ENCODE data around the gene FCN1.

FCN1 gene

DNA sequence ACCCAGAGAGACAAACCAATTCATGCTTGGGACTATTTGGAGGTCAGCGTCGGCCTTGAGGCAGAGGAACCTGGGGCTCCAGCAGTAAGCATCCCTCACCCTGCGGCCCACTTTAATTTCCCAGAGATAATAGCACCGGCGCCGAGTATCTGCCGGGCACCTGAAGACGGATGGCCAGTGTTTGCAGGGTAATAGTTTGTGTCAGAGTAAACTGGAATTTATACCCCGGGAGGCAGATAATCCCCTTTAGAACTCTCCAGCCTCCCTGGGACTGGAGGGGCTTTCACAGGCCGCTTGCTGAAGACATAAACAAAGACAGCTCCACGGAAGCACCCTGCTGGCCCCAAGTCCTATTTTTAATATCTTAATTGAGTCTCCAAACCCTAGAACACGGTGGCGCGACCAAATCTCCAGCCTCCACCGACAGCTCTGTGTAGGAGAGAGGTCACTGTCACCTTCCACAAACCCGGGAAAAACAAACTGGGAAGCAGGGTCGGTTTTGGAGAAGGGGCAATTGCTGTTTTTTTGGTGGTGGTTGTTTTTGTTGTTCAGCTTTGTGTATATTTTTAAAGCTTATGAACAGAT lies 17.4 kb upstream of the FCN1 start:
- no peak overlapping the region for H3K4me3 Mint-ChIP-seq
- H3K9me3 Mint-ChIP-seq, result no peaks in the 10 kb centered on the region
- H3K4me1 Mint-ChIP-seq (ENCODE audit: low read depth), result peaks cover 15% of the 10 kb centered on the region

DNA sequence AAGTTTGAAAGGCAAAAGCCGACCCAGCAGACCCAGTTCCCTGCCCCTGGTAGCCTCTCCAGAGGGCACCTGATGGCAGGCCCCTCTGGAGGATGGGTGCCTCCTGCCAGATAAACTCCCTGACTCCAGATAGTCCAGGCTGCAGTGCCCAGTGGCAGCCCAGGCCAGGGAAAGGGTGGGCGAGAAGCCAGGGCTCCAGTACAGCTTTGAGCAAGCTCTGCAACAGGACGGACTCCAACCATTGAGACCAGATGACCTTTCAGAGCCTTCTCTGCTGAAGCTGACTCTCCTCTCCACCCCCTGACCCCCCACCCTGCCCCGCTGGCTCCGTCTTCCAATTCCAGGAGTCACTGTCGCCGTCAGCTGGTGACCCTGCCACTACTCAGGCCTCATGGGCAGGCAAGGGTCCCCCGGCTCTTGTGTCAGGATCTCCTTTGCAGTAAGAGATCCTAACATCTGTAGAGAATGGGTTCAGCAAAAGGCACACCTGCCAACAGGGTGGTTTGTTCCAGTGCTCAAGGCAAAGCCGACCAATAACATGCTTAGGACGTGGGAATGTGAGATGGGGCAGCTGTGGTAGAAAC lies 15.5 kb upstream of the FCN1 start:
- H3K27me3 Mint-ChIP-seq, result peaks cover 11% of the 10 kb centered on the region
- no peak overlapping the region for H3K4me3 Mint-ChIP-seq
- no peaks in the 10 kb centered on the region for H3K36me3 Mint-ChIP-seq (ENCODE audit: low read depth)
- no peaks in the 10 kb centered on the region for H3K9me3 Mint-ChIP-seq
- H3K4me1 Mint-ChIP-seq (ENCODE audit: low read depth), result peaks cover 23% of the 10 kb centered on the region
- no peak overlapping the region for H3K27ac Mint-ChIP-seq

More for the DNA sequence above, 17.4 kb upstream of the FCN1 start:
- Mint-ChIP-seq H3K36me3 (ENCODE audit: low read depth) (no peaks in the 10 kb centered on the region), H3K27me3 (peaks cover 10% of the 10 kb centered on the region), H3K27ac (no peak overlapping the region)

DNA sequence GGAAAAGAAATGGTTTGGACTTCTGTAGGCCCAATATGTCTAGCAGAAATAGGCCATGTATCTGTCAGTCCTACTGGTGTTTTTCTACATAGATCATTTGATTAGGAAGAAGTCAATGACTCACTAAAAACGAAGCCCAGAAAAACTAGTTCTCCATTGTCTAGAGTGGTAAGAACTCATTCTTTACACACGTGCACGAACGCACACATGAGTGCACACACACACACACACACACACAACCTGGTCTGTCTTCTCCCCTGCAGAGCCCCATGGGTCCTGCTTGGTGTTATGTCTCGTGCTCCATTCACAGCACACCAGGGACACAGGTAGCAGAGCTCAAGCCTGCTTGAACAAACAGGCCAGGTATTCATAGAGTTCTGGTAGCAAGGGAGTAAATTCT lies 14.9 kb upstream of the FCN1 start:
- H3K36me3 Mint-ChIP-seq (ENCODE audit: low read depth), result no peaks in the 10 kb centered on the region
- peaks cover 11% of the 10 kb centered on the region for H3K27me3 Mint-ChIP-seq
- H3K4me3 Mint-ChIP-seq, result no peak overlapping the region
- H3K9me3 Mint-ChIP-seq, result no peaks in the 10 kb centered on the region
- peaks cover 23% of the 10 kb centered on the region for H3K4me1 Mint-ChIP-seq (ENCODE audit: low read depth)
- no peak overlapping the region for H3K27ac Mint-ChIP-seq

DNA sequence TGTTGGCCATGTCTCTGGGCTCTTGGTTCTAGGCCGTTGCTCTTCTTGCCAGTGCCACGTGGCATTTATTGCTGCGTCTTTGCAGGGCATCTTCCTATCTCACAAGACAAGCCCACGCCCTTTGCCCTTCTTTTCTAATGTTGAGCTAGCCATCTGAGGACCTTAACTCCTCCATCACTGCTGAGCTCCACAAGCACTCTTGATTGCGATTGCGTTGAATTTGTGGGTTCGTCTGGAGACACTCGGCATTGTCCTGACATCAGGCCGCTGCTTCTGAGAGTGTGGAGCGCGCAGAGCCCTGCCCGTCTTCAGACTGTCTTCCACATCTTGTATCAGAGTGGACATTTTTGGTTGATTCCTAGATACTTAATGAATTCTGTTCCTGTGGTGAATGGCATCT lies 14.5 kb upstream of the FCN1 start:
- no peak overlapping the region for H3K27ac Mint-ChIP-seq
- H3K27me3 Mint-ChIP-seq, result peaks cover 11% of the 10 kb centered on the region
- no peaks in the 10 kb centered on the region for H3K36me3 Mint-ChIP-seq (ENCODE audit: low read depth)
- peaks cover 23% of the 10 kb centered on the region for H3K4me1 Mint-ChIP-seq (ENCODE audit: low read depth)
- no peaks in the 10 kb centered on the region for H3K9me3 Mint-ChIP-seq
- no peak overlapping the region for H3K4me3 Mint-ChIP-seq

DNA sequence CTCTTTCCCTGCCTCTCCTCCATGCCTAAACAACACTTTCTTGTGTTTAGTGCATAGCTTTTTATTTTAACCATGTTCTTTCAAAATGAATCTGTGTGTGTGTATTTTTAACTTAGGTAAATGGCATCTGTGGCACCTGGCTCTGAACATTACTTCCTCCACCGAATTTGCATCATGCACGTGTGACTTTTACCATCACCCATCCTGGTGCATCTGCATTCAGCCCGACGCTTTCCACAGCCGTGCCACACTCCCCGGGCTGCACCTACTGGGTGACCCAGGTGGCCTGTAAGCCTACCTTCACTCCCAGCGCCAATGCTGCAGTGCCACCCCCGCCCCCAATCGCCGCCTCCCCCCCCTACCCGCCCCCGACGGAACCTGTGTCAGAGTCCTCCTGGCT lies 12.7 kb upstream of the FCN1 start:
- peaks cover 11% of the 10 kb centered on the region for H3K27me3 Mint-ChIP-seq
- no peak overlapping the region for H3K4me3 Mint-ChIP-seq
- no peaks in the 10 kb centered on the region for H3K9me3 Mint-ChIP-seq
- H3K4me1 Mint-ChIP-seq (ENCODE audit: low read depth), result peaks cover 14% of the 10 kb centered on the region
- H3K27ac Mint-ChIP-seq, result no peak overlapping the region
- H3K36me3 Mint-ChIP-seq (ENCODE audit: low read depth), result no peaks in the 10 kb centered on the region

DNA sequence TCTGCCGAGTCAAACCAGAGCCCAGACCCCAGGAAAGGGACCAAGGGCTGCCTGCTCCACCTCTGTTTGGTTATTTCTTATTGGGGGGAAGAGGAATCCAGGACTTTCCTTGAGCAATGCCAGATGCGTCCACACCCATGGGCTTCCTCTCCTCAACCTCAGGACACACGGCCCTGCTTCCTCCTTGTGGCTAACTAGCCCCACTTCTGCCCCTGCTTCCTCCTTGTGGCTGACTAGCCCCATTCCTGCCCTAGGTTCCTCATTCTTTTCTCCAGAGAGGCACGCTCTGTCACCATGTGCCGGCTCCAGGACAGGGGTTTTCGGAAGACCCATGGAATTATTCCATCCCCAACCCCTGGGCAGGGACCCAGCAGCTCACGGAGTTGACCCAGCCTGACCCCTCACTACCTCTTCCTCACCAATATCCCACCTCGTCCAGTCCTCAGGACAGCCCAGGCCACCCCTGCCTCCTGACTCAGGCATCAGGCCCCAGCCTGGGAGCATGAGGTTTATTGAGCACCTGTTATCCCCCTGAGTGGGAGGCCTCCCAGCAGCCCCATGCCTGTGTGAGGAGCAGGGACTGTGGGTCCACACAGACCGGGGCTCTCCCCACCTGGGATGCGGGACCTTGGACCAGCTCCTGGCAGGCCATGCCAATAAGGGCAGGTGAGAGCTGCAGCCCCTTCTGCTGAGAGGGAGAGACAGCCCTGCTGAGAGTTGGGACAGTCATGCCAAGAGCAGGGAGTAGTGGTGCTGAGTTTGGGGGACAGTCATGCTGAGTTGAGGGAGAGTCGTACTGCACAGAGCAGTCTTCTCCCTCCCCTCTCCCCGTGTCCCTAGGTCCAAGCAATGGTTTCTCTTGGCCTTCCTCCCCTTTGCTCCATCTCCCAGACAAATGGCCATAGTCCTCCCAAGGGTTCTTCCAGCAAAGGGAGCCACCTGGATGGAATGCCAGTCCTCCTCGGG lies 11.8 kb upstream of the FCN1 start:
- peaks cover 11% of the 10 kb centered on the region for H3K27me3 Mint-ChIP-seq
- H3K9me3 Mint-ChIP-seq, result no peaks in the 10 kb centered on the region
- H3K27ac Mint-ChIP-seq, result no peak overlapping the region
- H3K4me1 Mint-ChIP-seq (ENCODE audit: low read depth), result peaks cover 11% of the 10 kb centered on the region
- no peak overlapping the region for H3K4me3 Mint-ChIP-seq
- no peaks in the 10 kb centered on the region for H3K36me3 Mint-ChIP-seq (ENCODE audit: low read depth)

DNA sequence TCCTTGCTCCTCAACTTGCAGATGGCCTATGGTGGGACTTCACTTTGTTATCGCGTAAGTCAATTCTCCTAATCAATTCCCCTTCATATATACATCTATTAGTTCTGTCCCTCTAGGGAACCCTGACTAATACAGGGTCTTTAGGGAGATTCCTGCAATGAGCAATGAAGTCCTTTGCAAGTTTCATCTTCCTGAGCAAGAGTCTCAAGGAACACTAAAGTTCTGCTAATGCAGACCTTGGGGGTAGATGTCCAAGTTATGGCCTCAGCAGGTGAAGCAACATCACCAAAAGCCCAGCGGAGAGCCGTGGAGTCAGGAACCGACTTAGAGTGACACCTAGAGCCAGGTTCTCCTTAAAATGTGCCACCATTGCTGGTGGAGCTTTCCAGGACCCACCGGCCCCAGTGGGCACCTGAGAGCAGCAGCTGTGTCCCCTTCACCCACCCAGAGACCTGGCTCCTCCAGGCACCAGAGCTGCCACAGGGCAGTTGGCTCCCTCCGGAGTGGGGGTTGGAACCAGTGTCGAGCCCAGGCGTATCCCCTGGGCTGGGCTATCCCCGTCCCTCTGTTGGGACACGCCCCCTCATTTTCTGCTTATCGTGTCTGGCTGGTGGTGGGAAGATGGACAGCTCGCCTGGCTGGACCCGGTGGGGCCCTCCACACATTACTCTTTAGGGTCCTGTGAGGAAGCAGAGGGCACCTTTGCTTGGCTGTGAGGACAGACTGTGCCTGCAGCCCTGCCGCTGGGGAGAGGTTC lies 10.9 kb upstream of the FCN1 start:
- no peak overlapping the region for H3K4me3 Mint-ChIP-seq
- peaks cover 12% of the 10 kb centered on the region for H3K27me3 Mint-ChIP-seq
- no peaks in the 10 kb centered on the region for H3K36me3 Mint-ChIP-seq (ENCODE audit: low read depth)
- no peaks in the 10 kb centered on the region for H3K9me3 Mint-ChIP-seq
- H3K4me1 Mint-ChIP-seq (ENCODE audit: low read depth), result peaks cover 11% of the 10 kb centered on the region
- no peak overlapping the region for H3K27ac Mint-ChIP-seq

DNA sequence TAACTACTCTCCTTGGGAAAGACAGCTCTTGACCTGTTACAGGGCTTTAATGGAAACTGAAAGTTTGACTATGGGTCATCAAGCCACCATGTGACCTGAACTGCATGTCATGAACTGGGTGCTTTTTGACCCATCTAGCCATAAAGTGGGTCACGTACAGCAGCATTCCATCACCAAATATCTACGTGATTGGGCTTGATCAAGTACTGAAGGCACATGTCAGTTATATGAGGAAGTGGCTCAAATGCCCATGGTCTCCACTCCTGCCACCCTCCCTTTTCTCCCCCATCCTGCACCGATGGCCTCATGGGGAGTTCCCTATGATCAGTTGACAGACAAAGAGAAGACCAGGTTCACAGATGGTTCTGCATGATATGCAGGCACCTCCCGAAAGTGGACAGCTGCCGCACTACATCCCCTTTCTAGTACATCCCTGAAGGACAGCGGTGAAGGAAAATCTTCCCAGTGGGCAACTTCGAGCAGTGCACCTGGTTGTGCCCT lies 7.3 kb upstream of the FCN1 start:
- H3K4me3 Mint-ChIP-seq, result no peak overlapping the region
- peaks cover 8% of the 10 kb centered on the region for H3K4me1 Mint-ChIP-seq (ENCODE audit: low read depth)
- no peaks in the 10 kb centered on the region for H3K36me3 Mint-ChIP-seq (ENCODE audit: low read depth)
- H3K27ac Mint-ChIP-seq, result no peak overlapping the region
- peaks cover 3% of the 10 kb centered on the region for H3K27me3 Mint-ChIP-seq
- no peaks in the 10 kb centered on the region for H3K9me3 Mint-ChIP-seq

DNA sequence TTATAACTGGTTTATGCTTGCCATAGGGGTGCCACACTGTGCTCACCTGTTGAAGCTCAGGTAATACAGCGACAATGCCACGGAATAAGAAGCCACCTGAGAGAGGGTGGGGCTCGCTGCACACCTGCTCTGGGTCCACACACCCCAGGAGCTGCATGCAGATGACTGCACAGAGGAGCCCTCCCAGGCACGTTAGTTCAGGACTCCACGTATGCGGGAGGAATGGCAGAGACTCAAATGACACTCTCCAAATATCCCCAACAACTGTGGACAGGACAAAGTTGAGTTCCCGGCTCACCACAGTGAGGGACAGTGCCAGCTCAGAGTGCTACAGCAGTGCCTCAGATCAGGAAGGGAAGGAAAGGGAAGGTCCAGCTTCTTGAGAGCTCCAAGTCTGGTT lies 5.8 kb upstream of the FCN1 start:
- Mint-ChIP-seq H3K36me3 (ENCODE audit: low read depth) (peaks cover 6% of the 10 kb centered on the region), H3K9me3 (peaks cover 7% of the 10 kb centered on the region), H3K4me3 (no peak overlapping the region), H3K27ac (no peak overlapping the region), H3K4me1 (ENCODE audit: low read depth) (no peaks in the 10 kb centered on the region), H3K27me3 (peaks cover 8% of the 10 kb centered on the region)

DNA sequence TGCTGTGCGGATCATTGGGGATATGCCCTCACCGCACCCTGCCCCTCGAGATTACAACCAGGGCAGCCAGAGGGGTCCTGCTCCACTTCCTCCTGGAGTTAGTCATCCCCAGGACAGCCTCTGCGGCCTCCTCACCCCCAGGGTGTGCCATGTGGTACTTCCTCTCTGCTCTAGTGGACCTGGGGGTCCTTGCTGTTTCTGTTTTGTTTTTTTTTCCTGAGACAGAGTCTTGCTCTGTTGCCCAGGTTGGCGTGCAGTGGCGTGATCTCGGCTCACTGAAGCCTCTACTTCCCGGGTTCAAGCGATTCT lies 5.2 kb upstream of the FCN1 start:
- peaks cover 6% of the 10 kb centered on the region for H3K36me3 Mint-ChIP-seq (ENCODE audit: low read depth)
- H3K9me3 Mint-ChIP-seq, result peaks cover 11% of the 10 kb centered on the region

DNA sequence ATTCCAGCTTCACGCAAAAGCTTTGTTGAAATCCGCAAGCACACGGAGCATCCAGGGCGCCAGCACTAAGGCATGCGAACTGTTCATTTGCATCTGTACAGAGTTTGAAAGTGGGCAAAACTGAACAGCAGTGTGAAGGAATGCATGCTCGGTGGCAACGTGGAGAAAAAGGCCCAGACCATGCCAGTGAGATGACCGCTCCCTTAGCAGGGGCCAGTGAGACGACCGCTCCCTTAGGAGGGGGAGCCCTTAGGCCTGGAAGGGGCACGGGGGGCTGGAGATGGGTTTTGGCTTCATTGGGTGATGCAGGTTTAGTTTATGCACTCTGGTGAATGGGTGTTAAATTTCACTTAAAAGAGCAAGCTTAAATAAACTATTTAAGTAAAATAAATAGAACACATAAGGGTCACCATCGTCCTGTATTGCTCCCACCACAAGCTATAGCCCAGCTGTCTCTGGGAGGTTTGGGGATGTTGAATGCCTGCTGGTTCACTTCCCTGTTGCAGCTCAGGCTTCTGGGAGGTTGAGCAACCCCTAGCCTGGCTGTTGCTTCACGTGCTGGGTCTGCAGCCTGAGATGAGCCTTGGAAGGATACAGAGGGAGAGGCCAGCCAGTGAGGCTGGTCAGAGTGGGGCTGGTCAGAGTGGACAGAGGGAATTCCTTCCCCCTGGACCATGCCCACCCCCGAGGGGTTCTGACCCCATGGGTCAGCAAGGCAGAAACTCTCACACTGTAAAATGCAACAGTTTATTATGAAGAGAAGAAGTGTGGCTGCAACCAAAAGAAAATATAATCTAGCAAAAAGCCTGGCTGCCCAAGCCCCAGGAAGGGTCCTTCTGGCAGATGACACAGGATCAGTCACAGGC lies 4.6 kb upstream of the FCN1 start:
- no peaks in the 10 kb centered on the region for H3K4me1 Mint-ChIP-seq (ENCODE audit: low read depth)
- no peak overlapping the region for H3K4me3 Mint-ChIP-seq
- peaks cover 8% of the 10 kb centered on the region for H3K27me3 Mint-ChIP-seq
- H3K9me3 Mint-ChIP-seq, result peaks cover 11% of the 10 kb centered on the region
- H3K36me3 Mint-ChIP-seq (ENCODE audit: low read depth), result peaks cover 6% of the 10 kb centered on the region
- H3K27ac Mint-ChIP-seq, result no peak overlapping the region

More for the DNA sequence above, 5.2 kb upstream of the FCN1 start:
- no peak overlapping the region for H3K27ac Mint-ChIP-seq
- no peak overlapping the region for H3K4me3 Mint-ChIP-seq
- peaks cover 8% of the 10 kb centered on the region for H3K27me3 Mint-ChIP-seq
- H3K4me1 Mint-ChIP-seq (ENCODE audit: low read depth), result no peaks in the 10 kb centered on the region

DNA sequence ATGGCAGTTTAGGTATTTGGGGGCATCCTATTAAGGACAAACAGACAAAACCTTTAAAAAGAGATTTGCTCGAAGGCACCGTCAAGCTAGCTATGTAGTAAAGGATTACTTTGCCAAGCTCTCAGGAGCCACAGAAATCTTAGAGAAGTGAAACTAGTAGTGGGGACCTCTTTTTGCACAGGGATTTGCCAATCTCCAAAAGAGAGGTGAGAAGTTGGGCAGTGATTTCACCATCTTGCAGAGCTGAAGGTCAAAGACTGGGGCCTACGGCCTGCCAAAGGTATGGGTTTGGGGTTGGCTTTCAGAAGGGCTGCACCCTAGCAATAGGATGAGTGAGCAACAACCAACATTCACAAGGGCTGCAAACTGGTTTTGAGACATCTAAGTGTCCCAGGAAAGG lies 1.6 kb upstream of the FCN1 start:
- Mint-ChIP-seq H3K9me3 (peaks cover 11% of the 10 kb centered on the region), H3K36me3 (ENCODE audit: low read depth) (peaks cover 6% of the 10 kb centered on the region), H3K27me3 (peaks cover 8% of the 10 kb centered on the region), H3K27ac (no peak overlapping the region), H3K4me1 (ENCODE audit: low read depth) (no peaks in the 10 kb centered on the region), H3K4me3 (no peak overlapping the region)

DNA sequence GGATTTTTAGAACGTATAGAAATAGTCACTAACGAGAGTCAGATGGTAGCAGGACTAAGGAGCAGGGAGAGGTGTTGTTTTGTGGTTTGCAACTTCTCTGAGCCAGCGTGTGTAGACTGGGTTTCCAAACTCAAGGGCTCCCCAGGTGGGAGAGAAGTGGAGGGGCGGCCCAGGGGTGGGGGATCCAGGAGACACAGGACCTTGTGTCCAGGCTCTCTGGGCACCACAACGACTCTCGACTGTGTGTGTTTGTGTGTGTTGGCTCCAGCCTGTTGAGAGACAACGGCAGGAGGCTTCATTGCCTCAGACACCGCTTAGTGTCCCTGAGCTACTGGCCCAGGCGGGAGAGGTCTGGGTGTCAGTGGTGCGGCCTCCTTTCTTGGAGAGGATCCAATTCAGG lies 934 bp upstream of the FCN1 start:
- H3K4me1 Mint-ChIP-seq (ENCODE audit: low read depth), result no peaks in the 10 kb centered on the region
- H3K27ac Mint-ChIP-seq, result no peak overlapping the region
- H3K27me3 Mint-ChIP-seq, result peaks cover 7% of the 10 kb centered on the region
- H3K4me3 Mint-ChIP-seq, result no peak overlapping the region
- H3K9me3 Mint-ChIP-seq, result peaks cover 11% of the 10 kb centered on the region
- peaks cover 6% of the 10 kb centered on the region for H3K36me3 Mint-ChIP-seq (ENCODE audit: low read depth)

DNA sequence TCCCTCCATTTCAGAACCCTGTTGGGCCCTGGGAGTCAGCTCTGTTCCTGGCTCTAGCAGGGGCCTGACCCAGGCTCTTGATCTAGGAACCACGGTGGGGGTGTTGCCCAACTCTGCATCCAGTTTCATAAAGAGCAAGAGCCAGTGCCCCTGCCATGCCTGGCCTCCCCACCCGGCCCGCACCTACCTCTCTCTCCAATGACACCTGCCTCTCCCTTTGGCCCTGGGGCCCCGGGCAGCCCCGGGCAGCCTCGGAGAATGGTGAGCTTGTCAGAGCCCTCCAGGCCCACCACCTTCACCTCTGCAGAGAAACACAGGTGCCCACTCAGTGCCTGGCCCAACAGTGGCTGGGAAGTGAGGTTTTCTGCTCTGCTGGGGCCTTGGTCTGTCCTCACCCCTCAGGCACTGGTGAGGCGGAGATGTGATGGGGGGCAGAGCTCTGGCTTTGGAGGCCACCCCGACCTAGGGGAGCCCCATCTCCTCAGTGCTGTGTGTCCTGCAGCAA lies 1.5 kb downstream of the FCN1 start:
- Mint-ChIP-seq H3K27ac (no peak overlapping the region), H3K27me3 (peaks cover 5% of the 10 kb centered on the region), H3K9me3 (peaks cover 11% of the 10 kb centered on the region), H3K36me3 (ENCODE audit: low read depth) (peaks cover 6% of the 10 kb centered on the region), H3K4me1 (ENCODE audit: low read depth) (no peaks in the 10 kb centered on the region), H3K4me3 (no peak overlapping the region)
